ENCODE data around the gene UGT1A7.

UGT1A7 gene

GRCh38 chr2:233768076-233768475, 86.4 kb downstream of the UGT1A7 start:
- H3K4me3 ChIP-seq (ENCODE audit: low read depth, low read length), result no peak overlapping the region
- DNase-seq (ENCODE audit: low read depth), result no peak
- in situ Hi-C loops (cut with HindIII; ENCODE audit: low sequenced_read_pairs), result no loop called here
- no peak for TF ChIP-seq CTCF (IDR thresholded peaks at IDR 0.05; ENCODE audit: low read depth, low read length, missing control alignments)

GRCh38 chr2:233769260-233769659, 87.6 kb downstream of the UGT1A7 start:
- TF ChIP-seq CTCF (IDR thresholded peaks at IDR 0.05; ENCODE audit: low read depth, low read length, missing control alignments), result no peak
- no peak for DNase-seq (ENCODE audit: low read depth)
- in situ Hi-C loops (cut with HindIII; ENCODE audit: low sequenced_read_pairs), result no loop called here
- no peak overlapping the region for H3K4me3 ChIP-seq (ENCODE audit: low read depth, low read length)

- DNase-seq (ENCODE audit: low read depth), result no peak
- in situ Hi-C loops (cut with HindIII; ENCODE audit: low sequenced_read_pairs), result no loop called here
- no peak for TF ChIP-seq CTCF (IDR thresholded peaks at IDR 0.05; ENCODE audit: low read depth, low read length, missing control alignments)
- no peak overlapping the region for H3K4me3 ChIP-seq (ENCODE audit: low read depth, low read length)
These were observed 90.5 kb downstream of the UGT1A7 start for GRCh38 chr2:233772153-233772552.

- TF ChIP-seq CTCF (IDR thresholded peaks at IDR 0.05; ENCODE audit: low read depth, low read length, missing control alignments), result no peak
- no peak overlapping the region for H3K4me3 ChIP-seq (ENCODE audit: low read depth, low read length)
- in situ Hi-C loops (cut with HindIII; ENCODE audit: low sequenced_read_pairs), result no loop called here
- no peak for DNase-seq (ENCODE audit: low read depth)
These were observed 90.9 kb downstream of the UGT1A7 start for GRCh38 chr2:233772583-233772982.

GRCh38 chr2:233773854-233774253, 92.2 kb downstream of the UGT1A7 start:
- in situ Hi-C loops (cut with HindIII; ENCODE audit: low sequenced_read_pairs), result no loop called here

GRCh38 chr2:233775414-233775813, 93.7 kb downstream of the UGT1A7 start:
- in situ Hi-C loops (cut with HindIII; ENCODE audit: low sequenced_read_pairs), result no loop called here
- no peak overlapping the region for H3K4me3 ChIP-seq (ENCODE audit: low read depth, low read length)
- DNase-seq (ENCODE audit: low read depth), result no peak
- no peak for TF ChIP-seq CTCF (IDR thresholded peaks at IDR 0.05; ENCODE audit: low read depth, low read length, missing control alignments)

More at GRCh38 chr2:233773854-233774253, 92.2 kb downstream of the UGT1A7 start:
- H3K4me3 ChIP-seq (ENCODE audit: low read depth, low read length), result no peak overlapping the region
- no peak for DNase-seq (ENCODE audit: low read depth)
- no peak for TF ChIP-seq CTCF (IDR thresholded peaks at IDR 0.05; ENCODE audit: low read depth, low read length, missing control alignments)

GRCh38 chr2:233778030-233778429, 96.3 kb downstream of the UGT1A7 start, which contains the start of gene MROH2A:
Gene MROH2A (plus strand): TSS chr2:233778330. CDS start chr2:233779359, 1,029 bp downstream.
- DNase-seq (ENCODE audit: low read depth), result no peak
- in situ Hi-C loops (cut with HindIII; ENCODE audit: low sequenced_read_pairs), result no loop called here
- no peak within 1 kb of the TSS for H3K4me3 ChIP-seq (ENCODE audit: low read depth, low read length)
- TF ChIP-seq CTCF (IDR thresholded peaks at IDR 0.05; ENCODE audit: low read depth, low read length, missing control alignments), result no peak

Data from astrocyte of the cerebellum (primary cell).